NCI-H1417 (cell line): ENCODE data around the gene YPEL5.

Experiments
- DNase-seq, 3 experiments: peaks; one replicate each; lab custom pipeline; 2025; lab: John Stamatoyannopoulos, UW

The YPEL5 gene

DNA sequence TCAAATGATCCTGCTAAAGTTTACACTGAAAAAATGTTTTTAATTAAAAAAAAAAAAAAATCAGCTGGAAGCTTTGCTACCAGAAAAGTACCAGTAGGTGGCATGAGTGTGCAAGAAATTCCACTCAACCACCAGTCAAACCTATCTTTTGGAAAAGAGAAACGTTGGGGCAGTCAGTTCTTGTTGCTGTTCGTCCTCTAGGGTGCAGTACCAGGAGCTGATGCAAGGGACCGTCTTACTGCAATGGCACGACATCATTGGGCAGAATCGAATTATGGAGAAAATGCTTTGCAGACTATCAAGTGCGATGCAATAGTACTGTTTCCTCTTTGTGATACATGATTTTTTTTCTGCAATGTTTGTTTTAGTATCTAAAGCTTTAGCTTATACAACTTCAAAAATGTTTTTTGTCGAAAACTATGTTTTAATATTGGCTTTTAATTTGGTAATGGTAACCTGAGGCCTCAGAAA, 18.3 kb downstream of the YPEL5 start:
- DNase-seq, result peak; percentile 66 to 92 (median 82)

DNA sequence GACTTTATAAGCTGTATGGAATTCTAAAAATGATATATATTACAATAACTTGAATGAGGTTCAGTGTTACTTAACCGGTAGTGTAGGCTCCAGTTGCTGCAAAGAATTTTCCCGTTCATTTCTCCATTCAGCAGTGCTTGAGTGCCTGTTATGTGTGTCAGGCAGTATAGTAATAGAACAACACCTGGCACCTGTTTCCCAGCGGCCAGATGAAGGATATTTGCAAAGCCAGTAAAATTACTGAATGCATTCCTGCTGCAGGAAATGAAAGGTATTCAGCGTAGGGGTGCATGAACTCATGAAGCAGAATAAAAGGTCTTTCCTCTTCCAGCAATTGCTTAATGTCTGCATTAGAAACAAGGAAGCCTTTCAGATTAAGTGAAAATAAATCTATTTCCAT, 18.8 kb downstream of the YPEL5 start:
- peak in 2 of 3 experiments; percentile 22 to 57 for DNase-seq

DNA sequence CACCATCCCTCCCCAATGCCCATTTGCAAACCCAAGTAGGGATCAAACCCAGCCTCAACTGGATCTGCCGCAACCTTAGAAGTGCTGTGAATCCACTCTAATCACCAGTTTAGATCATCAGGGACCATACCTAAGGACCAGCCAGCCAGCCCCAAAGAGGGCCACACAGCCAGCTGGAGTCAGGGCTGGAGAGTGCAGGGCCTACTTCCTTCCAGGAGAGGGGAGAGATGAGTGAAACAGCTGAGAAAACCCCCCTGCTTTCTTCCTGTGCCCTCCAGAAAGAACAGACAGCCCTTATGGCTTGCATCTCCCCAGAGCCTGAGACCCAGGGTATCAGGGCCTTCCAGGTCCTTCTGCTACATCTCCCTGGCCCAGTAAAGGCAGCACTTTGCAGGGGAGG, 25.8 kb downstream of the YPEL5 start:
- no peak for DNase-seq

DNA sequence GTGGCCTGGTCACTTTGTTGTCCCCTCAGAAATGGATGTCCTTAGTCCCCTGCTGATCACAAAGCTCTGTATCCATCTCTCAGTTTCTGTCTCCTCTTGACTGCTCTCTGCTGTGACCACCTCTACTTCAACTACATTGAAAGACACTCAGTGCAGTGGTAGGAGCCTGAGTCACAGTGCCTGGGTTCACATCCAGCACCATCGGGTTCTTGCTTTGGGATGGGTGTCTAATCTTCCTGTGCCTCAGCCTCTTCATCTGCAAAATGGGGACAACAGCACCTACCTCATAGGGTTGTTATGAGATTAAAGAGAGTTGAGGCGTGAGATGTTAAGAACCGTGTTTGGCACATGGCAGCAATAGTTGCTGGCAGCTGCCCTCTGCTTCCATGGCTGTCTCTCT, 30.6 kb downstream of the YPEL5 start:
- DNase-seq, result no peak

DNA sequence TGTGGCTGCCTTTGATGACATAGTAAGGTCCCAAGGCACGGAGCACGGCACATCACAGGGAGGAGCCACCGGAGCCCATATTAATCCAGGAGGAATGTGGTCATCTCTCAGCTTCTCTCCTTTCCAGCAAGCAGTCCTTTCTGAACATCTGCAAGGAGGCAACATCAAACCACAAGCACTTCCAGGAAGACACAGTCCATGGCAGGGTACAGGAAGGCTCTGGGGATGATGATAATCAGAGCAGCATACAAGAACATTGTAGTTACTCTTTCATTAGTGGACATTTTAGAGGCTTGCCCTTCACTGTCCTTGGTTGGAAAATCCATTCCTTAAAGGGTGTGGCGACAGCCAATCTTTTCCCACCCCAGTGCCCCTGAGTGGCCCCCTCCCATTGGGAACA, 31.1 kb downstream of the YPEL5 start:
- DNase-seq, result no peak

DNA sequence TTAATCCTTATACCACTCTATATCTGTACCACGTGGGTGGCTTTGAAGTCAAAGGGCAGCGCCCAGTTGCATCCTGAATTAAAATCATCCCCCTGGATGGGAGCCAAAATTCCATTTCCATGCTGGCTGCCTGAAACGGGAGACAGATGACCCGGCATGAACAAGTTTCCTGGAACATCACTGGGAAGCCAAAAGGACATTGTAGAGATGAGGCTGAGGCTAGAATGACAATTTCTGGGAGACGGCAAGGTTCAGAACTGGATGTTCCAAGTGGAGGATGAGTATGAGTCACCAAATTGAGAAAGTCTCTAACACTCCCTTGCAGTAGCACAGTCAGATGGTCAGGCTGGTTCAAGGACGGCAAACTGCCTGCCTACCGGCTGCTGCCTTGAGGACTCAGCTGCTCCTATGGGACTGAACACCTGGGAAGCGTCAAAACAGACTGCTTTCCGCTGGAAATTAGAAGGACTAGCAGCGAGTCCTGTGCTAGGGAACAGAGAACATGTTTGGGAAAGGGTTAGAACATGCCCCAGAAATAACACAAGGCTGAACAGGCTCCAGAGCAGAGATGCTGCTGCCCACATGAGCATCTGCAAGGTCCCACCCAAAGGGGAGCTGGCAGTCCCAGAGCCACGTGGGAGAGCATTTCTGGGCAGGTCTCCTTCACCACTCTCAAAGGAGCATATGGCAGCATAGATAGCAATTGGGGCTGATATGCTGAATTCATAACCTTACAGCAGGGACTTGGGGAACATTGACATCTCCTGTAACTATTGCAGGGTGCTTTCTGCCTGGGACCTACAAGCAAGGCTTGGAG, 32.0 kb downstream of the YPEL5 start:
- DNase-seq, result no peak

DNA sequence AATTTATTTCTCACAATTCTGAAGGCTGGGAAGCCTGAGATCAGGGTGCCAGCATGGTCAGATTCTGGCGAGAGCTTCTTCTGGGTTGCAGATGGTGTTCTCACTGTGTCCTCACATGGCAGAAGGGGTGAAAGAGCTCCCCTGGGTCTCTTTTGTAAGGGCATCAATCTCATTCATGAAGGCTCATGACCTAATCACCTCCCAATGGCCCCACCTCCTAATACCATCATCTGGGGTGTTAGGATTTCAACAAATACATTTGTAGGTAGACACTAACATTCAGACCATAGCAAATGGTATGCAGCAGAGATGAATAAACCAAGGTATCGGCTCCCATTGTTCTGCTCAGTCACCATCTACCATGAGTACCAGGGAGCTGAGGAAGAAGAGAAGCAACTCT, 32.7 kb downstream of the YPEL5 start:
- no peak for DNase-seq

DNA sequence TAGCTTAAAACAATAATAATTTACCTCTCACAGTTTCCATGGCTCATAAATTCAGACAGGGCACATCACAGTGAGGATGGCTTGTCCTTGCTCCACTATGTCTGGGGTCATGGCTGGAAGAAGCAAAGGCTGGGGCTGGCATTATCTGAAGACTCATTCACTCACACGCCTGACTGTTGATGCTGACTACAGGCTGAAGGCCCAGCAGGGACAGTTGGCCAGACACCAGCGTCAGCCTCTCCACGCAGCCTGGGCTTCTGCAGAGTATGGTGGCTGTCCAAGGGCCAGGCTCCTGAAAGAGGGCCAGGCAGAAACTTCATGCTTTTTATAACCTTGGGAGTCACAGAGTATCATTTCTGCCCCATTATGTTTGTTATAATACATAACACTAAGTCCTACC, 33.4 kb downstream of the YPEL5 start:
- no peak for DNase-seq

DNA sequence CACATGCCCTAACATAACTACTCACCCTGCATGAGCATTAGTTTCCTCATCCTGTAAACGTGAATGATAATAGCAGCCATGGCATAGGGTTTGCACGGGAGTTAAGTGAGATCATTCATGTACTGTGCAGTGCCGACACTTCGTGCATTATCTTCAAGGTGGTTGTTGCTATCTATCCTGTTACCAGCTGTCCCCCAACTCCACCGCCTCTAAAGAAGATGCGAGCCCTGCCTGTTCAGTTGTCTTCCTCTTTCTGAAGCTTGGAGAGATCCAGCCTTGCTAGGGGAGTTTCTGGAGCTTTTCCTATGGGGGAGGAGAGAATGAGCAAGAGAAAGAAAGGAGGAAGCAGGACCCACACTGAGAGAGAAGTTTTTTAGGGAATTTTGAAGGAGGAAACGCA, 34.4 kb downstream of the YPEL5 start:
- no peak for DNase-seq

DNA sequence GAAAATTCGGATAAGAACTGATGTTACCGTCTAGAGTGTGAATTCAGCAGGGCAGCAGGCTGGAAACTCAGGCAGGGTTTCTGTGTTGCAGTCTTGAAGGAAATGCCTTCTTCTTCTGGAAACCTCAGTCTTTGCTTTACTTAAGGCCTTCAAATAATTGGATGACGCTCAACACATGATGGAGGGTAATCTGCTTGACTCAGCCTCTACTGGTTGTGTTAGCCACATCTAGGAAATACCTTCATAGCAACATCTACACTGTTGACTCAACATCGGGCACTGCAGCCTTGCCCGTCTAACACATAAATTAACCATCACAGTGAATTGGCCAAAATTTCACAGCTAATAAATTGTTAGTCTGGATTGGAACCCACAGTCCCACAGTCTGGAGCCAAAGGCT, 37.2 kb downstream of the YPEL5 start:
- no peak for DNase-seq

DNA sequence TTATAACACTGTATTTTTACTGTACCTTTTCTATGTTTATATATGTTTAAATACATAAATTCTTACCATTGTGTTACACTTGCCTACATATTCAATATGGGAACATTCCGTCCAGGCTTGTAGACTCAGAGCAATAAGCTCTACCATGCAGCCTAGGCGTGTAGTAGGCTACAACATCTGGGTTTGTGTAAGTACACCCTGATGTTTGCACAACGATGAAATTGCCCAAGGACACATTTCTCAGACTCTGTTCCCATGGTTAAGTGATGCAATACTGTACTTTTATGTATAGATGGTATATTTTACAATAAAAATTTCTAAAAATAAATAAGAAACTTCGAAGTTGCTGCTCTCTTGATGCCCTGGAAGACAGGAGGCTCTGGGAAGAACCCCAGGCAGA, 38.4 kb downstream of the YPEL5 start:
- no peak for DNase-seq

DNA sequence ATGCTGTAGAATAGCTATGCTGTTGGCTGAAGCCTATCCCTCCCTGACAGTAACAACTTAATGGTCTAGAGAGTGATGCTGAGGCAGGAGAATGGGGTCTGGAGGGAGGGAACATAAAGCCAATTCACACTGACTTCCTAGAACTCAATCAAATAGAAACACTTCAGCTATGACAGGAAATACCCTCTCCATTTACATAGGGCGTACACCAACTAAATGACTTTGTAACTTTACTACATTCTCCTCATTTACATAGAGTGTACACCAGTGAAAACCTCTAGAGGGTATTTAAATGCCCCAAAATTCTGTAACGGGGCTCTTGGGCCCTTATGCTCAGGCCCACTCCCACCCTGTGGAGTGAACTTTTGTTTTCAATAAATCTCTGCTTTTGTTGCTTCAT, 41.5 kb downstream of the YPEL5 start:
- DNase-seq, result no peak

DNA sequence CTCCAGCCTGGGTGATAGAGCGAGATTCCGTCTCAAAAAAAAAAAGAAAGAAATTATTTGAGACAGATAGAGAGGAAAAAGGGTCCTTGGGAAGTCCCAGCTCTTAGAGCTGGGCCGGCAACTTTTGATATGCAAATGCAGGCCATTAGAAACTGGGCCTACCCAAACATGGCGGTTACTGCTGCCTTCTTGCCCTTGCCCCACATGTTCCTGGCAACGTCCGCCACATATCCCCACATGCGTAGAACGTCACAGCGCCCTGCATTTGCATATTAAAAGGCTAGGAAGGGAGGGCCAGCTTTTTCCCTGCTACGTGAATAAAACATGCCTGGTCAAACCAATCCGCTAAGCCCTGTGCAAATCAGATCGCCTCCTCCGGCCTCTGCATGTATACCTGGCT, 43.8 kb downstream of the YPEL5 start:
- DNase-seq, result no peak

DNA sequence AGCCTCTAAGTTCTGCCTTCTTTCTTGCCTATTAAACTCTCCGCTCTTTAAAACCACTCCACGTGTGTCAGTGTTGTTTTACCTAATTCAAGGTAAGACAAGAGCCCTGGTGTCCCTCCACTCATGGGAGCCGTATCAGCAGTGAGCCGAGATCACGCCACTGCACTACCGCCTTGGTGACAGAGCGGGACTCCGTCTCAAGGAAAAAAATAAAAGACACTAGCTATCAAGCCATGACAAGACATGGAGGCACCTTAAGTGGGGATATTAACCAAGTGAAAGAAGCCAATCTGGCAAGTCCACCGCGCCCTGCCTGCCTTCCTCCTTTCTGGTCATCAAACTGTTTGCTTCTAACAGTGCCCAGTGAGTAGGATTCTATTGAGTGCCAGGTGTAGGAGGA, 44.3 kb downstream of the YPEL5 start:
- DNase-seq, result no peak

DNA sequence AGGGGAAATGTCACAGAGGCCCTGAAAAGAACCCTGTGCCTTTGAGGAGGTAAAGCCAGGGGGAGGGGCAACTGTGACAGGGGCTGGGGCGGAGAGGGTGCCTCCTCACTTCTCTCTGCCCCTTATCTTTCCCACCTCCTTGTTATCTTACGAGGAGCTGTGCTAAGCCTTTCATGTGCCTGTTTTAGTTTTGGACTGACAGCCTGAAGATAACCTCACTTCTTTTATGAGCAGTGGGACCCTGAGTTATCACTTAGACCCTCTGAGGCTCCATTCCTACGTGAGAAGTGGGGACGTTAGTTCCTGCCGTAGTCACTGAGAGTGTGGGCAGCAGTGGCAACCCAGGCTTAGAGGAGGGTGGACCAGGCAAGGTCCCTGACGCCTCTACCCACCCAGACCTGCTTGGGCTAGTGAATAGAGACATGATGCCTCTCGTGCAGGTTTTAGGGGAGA, 45.0 kb downstream of the YPEL5 start:
- DNase-seq, result no peak

DNA sequence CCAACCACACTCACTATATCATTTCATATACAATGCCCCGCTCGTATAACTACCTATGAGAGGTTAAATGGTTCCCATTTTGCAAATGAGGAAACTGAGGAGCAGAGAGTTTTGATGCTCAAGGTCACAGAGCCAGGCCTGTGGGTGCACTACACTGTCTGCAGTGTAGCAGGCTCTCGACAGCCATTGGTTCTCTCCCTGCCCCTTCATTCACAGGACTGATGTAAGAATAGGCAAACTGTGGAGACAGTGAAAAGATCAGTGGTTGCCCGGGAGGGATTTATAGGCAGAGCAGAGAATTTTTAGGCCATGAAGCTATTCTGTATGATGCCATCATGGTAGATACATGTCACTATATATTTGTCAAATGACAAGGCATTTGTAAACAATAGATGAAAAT, 45.5 kb downstream of the YPEL5 start:
- DNase-seq, result no peak

DNA sequence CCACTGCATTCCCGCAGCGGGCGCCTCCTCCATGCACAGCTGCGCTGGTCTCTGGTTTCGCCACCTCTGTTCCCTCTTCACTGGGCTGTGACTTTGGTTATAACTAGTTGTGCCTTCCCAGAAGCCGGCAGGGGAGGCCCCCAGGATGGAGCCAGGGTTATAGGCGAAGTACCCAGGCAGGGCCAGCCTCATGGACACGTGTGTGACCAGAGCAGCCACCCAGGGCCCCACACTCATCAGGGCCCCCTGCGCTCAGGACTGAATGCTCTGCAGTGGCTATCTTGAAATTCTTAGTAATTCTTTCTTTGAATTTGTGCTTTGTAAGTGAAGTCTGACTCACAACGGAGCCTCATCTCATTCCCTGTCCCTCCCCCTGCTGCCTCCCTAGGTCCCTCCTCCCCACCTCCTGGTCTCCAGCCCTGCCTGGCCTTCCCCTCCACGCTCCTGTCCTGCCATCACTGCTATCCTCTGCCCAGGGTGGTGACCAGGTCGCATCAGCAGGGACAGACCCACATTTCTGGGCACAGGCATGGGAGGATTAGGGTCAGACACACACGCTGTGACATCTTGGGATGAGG, 46.4 kb downstream of the YPEL5 start:
- DNase-seq, result no peak

DNA sequence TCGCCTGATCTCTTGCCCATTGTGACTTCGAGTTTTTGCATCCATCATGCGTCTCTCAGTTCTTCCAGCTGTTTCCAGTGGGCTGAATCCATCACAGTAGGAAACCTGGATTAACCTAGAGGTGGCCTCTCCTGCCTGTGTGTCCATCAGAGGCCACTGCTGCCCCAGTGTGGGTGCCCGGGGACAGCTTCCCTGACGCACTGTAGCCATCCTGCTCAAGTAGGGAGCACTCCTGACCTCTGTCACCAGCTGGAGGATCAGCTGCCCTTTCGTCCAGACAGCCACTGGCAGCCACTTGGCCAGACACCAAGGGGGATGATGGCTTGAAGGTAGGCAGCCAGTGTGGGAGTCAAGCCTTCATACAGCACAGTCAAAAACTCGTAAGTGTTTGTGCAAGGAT, 47.6 kb downstream of the YPEL5 start:
- no peak for DNase-seq

DNA sequence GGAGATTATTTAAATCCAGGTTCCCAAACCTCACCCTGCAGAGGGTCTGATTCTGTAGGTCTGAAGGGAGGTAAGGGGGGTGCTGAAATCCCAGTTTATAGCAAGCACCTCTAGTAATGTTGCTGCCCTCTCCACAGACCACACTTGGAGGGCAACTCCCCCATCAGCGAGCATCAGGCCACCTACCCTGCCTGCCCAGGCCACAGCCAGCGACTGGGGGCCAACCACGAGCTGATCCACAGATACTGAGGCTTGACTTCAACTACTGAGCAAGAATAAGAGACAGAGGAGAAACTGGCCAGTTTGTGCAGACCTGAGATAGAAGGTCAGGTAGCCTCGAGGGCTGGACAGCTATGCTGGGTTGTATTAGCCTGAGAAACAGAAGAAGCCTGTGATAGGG, 48.2 kb downstream of the YPEL5 start:
- no peak for DNase-seq

DNA sequence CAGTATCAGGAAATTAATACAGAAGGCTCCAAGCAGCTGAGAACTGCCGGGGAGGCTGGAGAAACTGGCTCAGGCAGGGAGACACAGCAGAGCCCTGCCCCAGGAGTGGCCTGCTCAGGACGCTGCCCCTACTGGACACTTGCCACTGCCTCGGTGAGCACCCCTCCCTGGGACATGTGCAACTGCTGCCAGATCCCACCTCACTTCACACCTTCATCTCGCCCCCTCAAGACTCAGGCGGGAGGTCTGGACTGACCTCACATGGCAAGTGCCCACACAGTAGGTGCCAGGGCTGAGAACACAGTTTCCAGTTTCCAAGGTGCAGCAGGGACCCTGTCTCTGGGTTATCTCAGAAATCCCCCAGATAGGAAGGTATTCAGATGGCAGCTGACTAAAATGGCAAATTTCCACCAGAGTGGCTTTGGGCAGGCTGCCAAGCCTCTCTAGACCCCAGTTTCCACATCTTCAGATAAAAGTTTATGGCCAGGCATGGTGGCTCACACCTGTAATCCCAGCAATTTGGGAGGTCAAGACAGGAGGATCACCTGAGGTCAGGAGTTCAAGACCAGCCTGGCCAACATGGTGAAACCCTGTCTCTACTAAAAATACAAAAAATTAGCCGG, 50.9 kb downstream of the YPEL5 start:
- no peak for DNase-seq

DNA sequence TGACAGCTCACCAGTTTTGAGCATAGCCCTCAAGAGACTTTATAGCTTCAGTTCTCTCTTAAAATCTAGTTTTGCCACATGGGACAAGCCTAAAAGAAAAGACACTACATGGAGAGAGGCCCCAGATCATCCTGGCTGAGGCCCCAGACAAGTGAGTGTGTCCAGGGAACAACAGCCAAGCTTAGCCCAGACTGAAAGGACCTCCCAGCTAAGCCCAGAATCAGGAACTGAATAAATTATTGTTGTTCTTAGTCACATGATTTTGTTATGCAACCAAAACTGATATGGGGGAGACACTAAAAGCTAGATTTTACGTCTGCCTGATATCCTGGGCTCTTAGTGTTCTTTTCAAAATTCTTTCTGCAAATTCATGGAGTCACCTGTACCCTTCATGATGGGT, 55.2 kb downstream of the YPEL5 start:
- no peak for DNase-seq

DNA sequence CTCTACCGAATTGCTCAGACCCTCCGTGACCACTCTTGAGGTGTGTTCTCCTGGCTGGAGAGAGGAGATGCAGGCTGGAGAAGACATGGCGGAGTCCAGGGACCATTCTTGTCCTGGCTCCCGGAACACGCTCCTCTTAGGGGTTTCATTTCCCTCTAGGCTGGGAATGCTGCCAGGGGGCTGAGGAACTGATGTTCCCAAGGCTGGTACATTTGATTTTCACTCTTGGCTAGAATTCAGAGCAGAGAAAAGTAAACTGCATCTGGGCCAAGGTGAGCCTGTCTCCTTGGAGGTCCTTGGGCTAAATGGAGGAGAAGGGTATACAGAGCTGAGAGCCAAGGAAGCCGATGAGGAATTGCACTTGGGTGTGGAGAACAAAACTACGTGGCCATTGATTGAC, 56.3 kb downstream of the YPEL5 start:
- no peak for DNase-seq

DNA sequence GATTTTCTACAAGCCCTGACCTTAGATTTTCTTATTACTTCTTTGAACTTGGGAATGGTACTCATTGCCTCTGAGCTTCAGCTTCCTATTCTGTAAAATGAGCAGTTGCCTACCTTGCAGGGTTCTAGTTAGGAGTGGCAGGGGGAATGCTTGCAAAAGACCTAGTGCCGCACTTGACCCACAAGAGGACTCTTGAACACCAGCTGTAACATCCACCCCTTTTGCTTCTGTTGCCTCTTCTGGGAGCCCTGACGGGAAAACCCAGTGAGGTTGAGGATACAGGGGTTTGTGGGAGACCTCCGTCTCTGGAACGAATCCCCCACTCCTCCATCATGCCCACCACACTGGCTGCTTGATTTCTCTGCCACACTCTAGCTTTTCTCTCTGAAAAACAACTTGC, 57.5 kb downstream of the YPEL5 start:
- peak in 1 of 3 experiments; percentile 56 for DNase-seq
